ENCODE data around the gene CORO1C. TPM values are rescaled to one million over a fixed set of nuclear protein-coding genes. Genes with fewer than 3 reads are reported as not detected.

Gene CORO1C
- total and polyA plus RNA-seq, 9 of the 15 experiments (the other 6 are each of a cell fraction or from before 2014, with no cell fraction given), result 55.2 to 280 (median 150) TPM

GRCh38 chr12:108629824-108630476 is 101.4 kb downstream of the CORO1C start (continued):
- TF ChIP-seq CCAR2 (IDR thresholded peaks at IDR 0.05; ENCODE audit: low read depth, low read length) (no peak), HINFP (tag; conservative IDR thresholded peaks at IDR 0.05; ENCODE audit: low read depth) (no peak), BCLAF1 (IDR thresholded peaks at IDR 0.05; ENCODE audit: borderline replicate concordance in 1 of 2, control insufficient read depth in 1 of 2, low read depth in 2 of 2, low read length in 1 of 2) (no peak), YY1 (IDR thresholded peaks at IDR 0.05; ENCODE audit: borderline replicate concordance in 1 of 3, control insufficient read depth in 1 of 3, extremely low read depth in 1 of 3, insufficient read depth in 3 of 3, insufficient read length in 1 of 3, insufficient replicate concordance in 2 of 3, low read depth in 1 of 3, low read length in 2 of 3) (peak in 2 of 3 experiments; percentile 38 to 77), POLR2AphosphoS5 (IDR thresholded peaks at IDR 0.05; ENCODE audit: control insufficient read depth, insufficient read depth, low read depth, low read length) (peak; percentile 78), ZMIZ1 (IDR thresholded peaks at IDR 0.05; ENCODE audit: low read depth in 2 of 2, low read length in 2 of 2) (peak in 1 of 2 experiments; percentile 47; a peak in 1 of 4 replicates), CREB3L1 (IDR thresholded peaks at IDR 0.05; ENCODE audit: borderline replicate concordance, low read depth) (0 out of 2 replicates have a peak, but pooled peaks have one; percentile 6), XRCC5 (IDR thresholded peaks at IDR 0.05; ENCODE audit: low read depth, low read length) (no peak), ZNF217 (CRISPR knock-in tag; IDR thresholded peaks at IDR 0.05) (no peak), ZNF655 (CRISPR knock-in tag; IDR thresholded peaks at IDR 0.05) (no peak)
